Measurements from ENCODE around the gene EIF2AK3. TPM values are rescaled to one million over a fixed set of nuclear protein-coding genes. Genes with fewer than 3 reads are reported as not detected.

The EIF2AK3 gene
- total RNA-seq, 1 experiment from 2014 or later, result 26.8 TPM

DNA sequence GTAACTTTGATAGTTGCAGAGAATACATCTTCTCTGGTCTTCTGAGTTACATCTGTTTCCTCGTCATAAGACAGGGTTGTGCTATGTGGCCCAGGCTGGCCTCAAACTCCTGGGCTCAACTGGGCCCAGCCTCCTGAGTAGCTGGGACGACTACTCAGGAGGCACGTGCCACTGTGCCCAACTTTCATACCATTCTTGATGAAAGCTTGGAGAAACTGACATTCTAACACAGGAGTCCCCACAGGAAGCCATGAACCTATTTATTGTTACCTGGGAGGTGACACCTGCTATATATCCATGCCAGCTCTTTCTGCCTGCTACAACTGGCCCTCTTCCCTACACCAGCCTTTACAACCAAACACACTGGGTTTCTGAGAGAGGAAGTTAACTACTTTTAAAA lies 19.1 kb downstream of the EIF2AK3 start:
- no peak for DNase-seq
- TF ChIP-seq, protein P1, sequence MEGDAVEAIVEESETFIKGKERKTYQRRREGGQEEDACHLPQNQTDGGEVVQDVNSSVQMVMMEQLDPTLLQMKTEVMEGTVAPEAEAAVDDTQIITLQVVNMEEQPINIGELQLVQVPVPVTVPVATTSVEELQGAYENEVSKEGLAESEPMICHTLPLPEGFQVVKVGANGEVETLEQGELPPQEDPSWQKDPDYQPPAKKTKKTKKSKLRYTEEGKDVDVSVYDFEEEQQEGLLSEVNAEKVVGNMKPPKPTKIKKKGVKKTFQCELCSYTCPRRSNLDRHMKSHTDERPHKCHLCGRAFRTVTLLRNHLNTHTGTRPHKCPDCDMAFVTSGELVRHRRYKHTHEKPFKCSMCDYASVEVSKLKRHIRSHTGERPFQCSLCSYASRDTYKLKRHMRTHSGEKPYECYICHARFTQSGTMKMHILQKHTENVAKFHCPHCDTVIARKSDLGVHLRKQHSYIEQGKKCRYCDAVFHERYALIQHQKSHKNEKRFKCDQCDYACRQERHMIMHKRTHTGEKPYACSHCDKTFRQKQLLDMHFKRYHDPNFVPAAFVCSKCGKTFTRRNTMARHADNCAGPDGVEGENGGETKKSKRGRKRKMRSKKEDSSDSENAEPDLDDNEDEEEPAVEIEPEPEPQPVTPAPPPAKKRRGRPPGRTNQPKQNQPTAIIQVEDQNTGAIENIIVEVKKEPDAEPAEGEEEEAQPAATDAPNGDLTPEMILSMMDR (IDR thresholded peaks at IDR 0.05; ENCODE audit: insufficient read depth in 1 of 2, low read depth in 1 of 2, low read length in 1 of 2, severe bottlenecking in 1 of 2, unreplicated experiment in 1 of 2), result no peak
- Histone ChIP-seq H3K4me3 (ENCODE audit: low read depth, low read length) (no peak overlapping the region), H3K9me3 (no peaks in the 10 kb centered on the region), H3K36me3 (ENCODE audit: control insufficient read depth, insufficient read depth, low read length) (no peaks in the 10 kb centered on the region), H3K27me3 (replicated peaks; ENCODE audit: control insufficient read depth, insufficient read depth, low read length) (no peaks in the 10 kb centered on the region), H3K4me1 (no peaks in the 10 kb centered on the region)
- Mint-ChIP-seq H3K27ac (ENCODE audit: unreplicated experiment) (no peak overlapping the region), H3K36me3 (ENCODE audit: insufficient read depth, unreplicated experiment) (peaks cover 9% of the 10 kb centered on the region), H3K9me3 (ENCODE audit: unreplicated experiment) (no peaks in the 10 kb centered on the region), H3K4me3 (ENCODE audit: unreplicated experiment) (no peak overlapping the region), H3K4me1 (ENCODE audit: low read depth, unreplicated experiment) (peaks cover 12% of the 10 kb centered on the region), H3K27me3 (ENCODE audit: insufficient read depth, unreplicated experiment) (no peaks in the 10 kb centered on the region)
- intact Hi-C loops (cut with micrococcal nuclease; ENCODE audit: unreplicated experiment), result no loop called here
- BruUV-seq (replicated peaks), result no TSS peak
- ChIA-PET CTCF (no interaction called here), POLR2A (no interaction called here)

DNA sequence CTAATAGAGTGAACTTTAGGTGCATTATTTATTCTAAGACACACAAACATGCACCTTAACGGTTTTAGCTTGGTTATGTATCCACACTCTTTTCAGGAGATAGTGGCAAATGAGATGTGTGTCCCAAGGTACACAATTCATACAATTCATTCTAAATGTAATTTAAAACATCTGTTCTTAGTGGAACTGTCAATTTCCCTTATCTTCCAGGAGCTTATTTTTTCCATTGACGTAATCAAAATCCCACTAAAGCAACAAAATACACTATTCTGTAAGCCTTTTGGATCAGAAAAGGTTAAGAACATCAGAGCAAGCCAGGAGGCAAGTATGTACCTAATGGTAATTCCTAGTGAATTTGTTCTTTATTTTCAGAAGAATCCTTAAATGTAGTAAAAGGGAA lies 19.8 kb downstream of the EIF2AK3 start:
- H3K9me3 Mint-ChIP-seq (ENCODE audit: unreplicated experiment), result no peaks in the 10 kb centered on the region
- H3K36me3 Mint-ChIP-seq (ENCODE audit: insufficient read depth, unreplicated experiment), result peaks cover 9% of the 10 kb centered on the region
- TF ChIP-seq, protein P1 (IDR thresholded peaks at IDR 0.05; ENCODE audit: insufficient read depth in 1 of 2, low read depth in 1 of 2, low read length in 1 of 2, severe bottlenecking in 1 of 2, unreplicated experiment in 1 of 2), result no peak
- H3K4me3 Mint-ChIP-seq (ENCODE audit: unreplicated experiment), result no peak overlapping the region
- BruUV-seq (replicated peaks), result no TSS peak
- H3K36me3 ChIP-seq (ENCODE audit: control insufficient read depth, insufficient read depth, low read length), result no peaks in the 10 kb centered on the region
- H3K27ac Mint-ChIP-seq (ENCODE audit: unreplicated experiment), result no peak overlapping the region
- ChIA-PET CTCF (interaction anchor here (0.8 kb wide), 1 partner anchor 65 kb away, joined by 4 read pairs; no protein-coding TSS in a partner anchor), POLR2A (no interaction called here)
- H3K27me3 ChIP-seq (replicated peaks; ENCODE audit: control insufficient read depth, insufficient read depth, low read length), result no peaks in the 10 kb centered on the region
- no peak for DNase-seq
- intact Hi-C loops (cut with micrococcal nuclease; ENCODE audit: unreplicated experiment), result no loop called here
- no peaks in the 10 kb centered on the region for H3K27me3 Mint-ChIP-seq (ENCODE audit: insufficient read depth, unreplicated experiment)
- no peaks in the 10 kb centered on the region for H3K4me1 ChIP-seq
- peaks cover 14% of the 10 kb centered on the region for H3K4me1 Mint-ChIP-seq (ENCODE audit: low read depth, unreplicated experiment)
- H3K4me3 ChIP-seq (ENCODE audit: low read depth, low read length), result no peak overlapping the region
- no peaks in the 10 kb centered on the region for H3K9me3 ChIP-seq

DNA sequence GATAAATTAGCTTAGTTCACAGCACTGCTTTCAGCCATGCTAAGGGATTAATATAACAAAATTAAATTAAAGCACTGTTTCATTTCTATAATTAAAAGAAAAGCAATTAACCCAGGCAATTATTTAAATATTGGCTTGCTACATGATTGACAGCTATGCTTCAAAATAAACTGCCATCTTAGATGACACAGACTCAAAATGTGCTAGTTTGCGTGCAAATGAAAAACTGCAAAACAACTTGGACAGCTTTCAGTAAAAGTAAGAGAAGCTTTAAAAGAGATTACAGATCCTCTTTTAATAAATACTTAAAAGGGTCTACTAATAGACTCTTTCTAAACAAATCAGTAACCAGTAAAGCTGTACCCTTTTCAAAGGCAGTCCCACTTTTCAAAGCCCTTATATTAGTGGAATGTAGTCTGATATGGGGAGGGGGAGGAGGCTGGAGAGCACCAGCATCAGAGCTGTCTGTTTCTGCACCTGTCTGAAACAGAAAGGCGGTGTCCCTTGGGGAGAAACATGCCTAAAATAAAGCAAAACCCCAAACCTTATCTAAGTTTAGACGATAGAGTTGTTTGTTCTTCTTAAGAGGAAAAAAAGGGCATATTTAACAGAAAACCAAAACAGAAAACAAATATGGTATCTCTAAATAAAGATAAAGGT lies 20.8 kb downstream of the EIF2AK3 start:
- Mint-ChIP-seq H3K4me3 (ENCODE audit: unreplicated experiment) (no peak overlapping the region), H3K36me3 (ENCODE audit: insufficient read depth, unreplicated experiment) (peaks cover 6% of the 10 kb centered on the region), H3K27me3 (ENCODE audit: insufficient read depth, unreplicated experiment) (no peaks in the 10 kb centered on the region), H3K9me3 (ENCODE audit: unreplicated experiment) (no peaks in the 10 kb centered on the region), H3K27ac (ENCODE audit: unreplicated experiment) (no peak overlapping the region), H3K4me1 (ENCODE audit: low read depth, unreplicated experiment) (peaks cover 19% of the 10 kb centered on the region)
- intact Hi-C loops (cut with micrococcal nuclease; ENCODE audit: unreplicated experiment), result no loop called here
- Histone ChIP-seq H3K36me3 (ENCODE audit: control insufficient read depth, insufficient read depth, low read length) (no peaks in the 10 kb centered on the region), H3K9me3 (no peaks in the 10 kb centered on the region), H3K4me3 (ENCODE audit: low read depth, low read length) (no peak overlapping the region), H3K27me3 (replicated peaks; ENCODE audit: control insufficient read depth, insufficient read depth, low read length) (no peaks in the 10 kb centered on the region), H3K4me1 (peaks cover under 1% of the 10 kb centered on the region; the same call in 1 of the 2 replicates)
- BruUV-seq (replicated peaks), result no TSS peak
- DNase-seq, result no peak
- POLR2A ChIA-PET, result no interaction called here
- TF ChIP-seq, protein P1 (IDR thresholded peaks at IDR 0.05; ENCODE audit: insufficient read depth in 1 of 2, low read depth in 1 of 2, low read length in 1 of 2, severe bottlenecking in 1 of 2, unreplicated experiment in 1 of 2), result no peak
- CTCF ChIA-PET, result interaction anchor here (0.8 kb wide), 1 partner anchor 66 kb away, joined by 4 read pairs; no protein-coding TSS in a partner anchor

All from Caco-2 (cell line).